IMR-90 (cell line): ENCODE measurements around the gene MSI2. TPM values are rescaled to one million over a fixed set of nuclear protein-coding genes. Genes with fewer than 3 reads are reported as not detected.

Source experiments
- ATAC-seq: fragments of 200-7000 bp; cut with Tn5 transposase; 2 replicates; pipeline ENCODE4 v1.9.1; 2020; ENCODE audit warnings: low read depth, mild to moderate bottlenecking, moderate library complexity
- BruUV-seq: library from RNA; stranded (reverse); fragments of 400-500 nt; replicated peaks from 2 replicates; lab custom pipeline; 2021; lab: Mats Ljungman, UMichigan
- CTCF ChIA-PET: fragments of 300-600 bp; formaldehyde crosslinking; extraction: SDS; loops from one replicate; lab custom pipeline; 2021; ENCODE audit warnings: antibody characterized with exemption; lab: Yijun Ruan, JAX
- POLR2A ChIA-PET: fragments of 300-600 bp; sonication (Branson Sonifier 250); formaldehyde crosslinking; loops from one replicate; lab custom pipeline; 2022; ENCODE audit warnings: antibody characterized with exemption; ENCODE audit not compliant: unreplicated experiment; lab: Charles Lee
- DNase-seq: peaks from one replicate; pipeline ENCODE4 v3.0.0; 2013
- H2AFZ ChIP-seq: replicated peaks from 2 replicates; pipeline ENCODE3; 2013; ENCODE audit warnings: low read length, mild to moderate bottlenecking; ENCODE audit not compliant: poor library complexity
- H2AK5ac ChIP-seq: 2 replicates; pipeline ENCODE4 v1.6.1; 2013; ENCODE audit warnings: low read depth, low read length, inconsistent platforms
- H2AK9ac ChIP-seq: replicated peaks from 2 replicates; pipeline ENCODE3; 2013; ENCODE audit warnings: mild to moderate bottlenecking, low read depth, low read length, moderate library complexity; ENCODE audit not compliant: poor library complexity
- H2BK120ac ChIP-seq: 2 replicates; pipeline ENCODE4 v1.6.1; 2013; ENCODE audit warnings: low read depth, low read length, inconsistent platforms
- H2BK15ac ChIP-seq: 3 replicates; pipeline ENCODE4 v1.6.1; 2013; ENCODE audit warnings: low read depth, low read length, inconsistent platforms
- H2BK20ac ChIP-seq: 2 replicates; pipeline ENCODE4 v1.6.1; 2013; ENCODE audit warnings: low read depth, mild to moderate bottlenecking, inconsistent platforms, low read length, moderate library complexity
- H2BK5ac ChIP-seq: 2 replicates; pipeline ENCODE4 v1.6.1; 2013; ENCODE audit warnings: mild to moderate bottlenecking, low read depth, low read length, inconsistent platforms; ENCODE audit not compliant: poor library complexity, severe bottlenecking
- H3K14ac ChIP-seq: replicated peaks from 2 replicates; pipeline ENCODE4 v1.6.1; 2013; ENCODE audit warnings: low read depth, low read length, inconsistent platforms
- H3K18ac ChIP-seq: 2 replicates; pipeline ENCODE4 v1.6.1; 2013; ENCODE audit warnings: low read depth, low read length, control low read depth
- H3K23ac ChIP-seq: 2 replicates; pipeline ENCODE4 v1.6.1; 2013; ENCODE audit warnings: low read depth, low read length, inconsistent platforms
- H3K27ac ChIP-seq: 2 replicates; pipeline ENCODE4 v1.5.1; 2013; ENCODE audit warnings: mild to moderate bottlenecking, control low read depth, low read length; ENCODE audit not compliant: insufficient read depth
- H3K27me3 ChIP-seq: 2 replicates; pipeline ENCODE4 v1.6.1; 2013; ENCODE audit warnings: low read length; ENCODE audit not compliant: control insufficient read depth, insufficient read depth
- H3K36me3 ChIP-seq: 2 replicates; pipeline ENCODE4 v1.6.1; 2013; ENCODE audit warnings: low read length, mixed read lengths; ENCODE audit not compliant: control insufficient read depth, insufficient read depth
- H3K4ac ChIP-seq: 2 replicates; pipeline ENCODE4 v1.6.1; 2013; ENCODE audit warnings: low read depth, low read length, inconsistent platforms
- H3K4me1 ChIP-seq: 2 replicates; pipeline ENCODE4 v1.6.1; 2013; ENCODE audit warnings: low read length, mixed read lengths; ENCODE audit not compliant: control insufficient read depth, insufficient read depth
- H3K4me2 ChIP-seq: 2 replicates; pipeline ENCODE4 v1.6.1; 2013; ENCODE audit warnings: low read depth, mild to moderate bottlenecking, control low read depth, low read length, moderate library complexity
- H3K4me3 ChIP-seq: 2 replicates; pipeline ENCODE4 v1.5.1; 2013; ENCODE audit warnings: low read depth, mild to moderate bottlenecking, control low read depth, low read length, moderate library complexity; ENCODE audit not compliant: insufficient read depth
- H3K56ac ChIP-seq: 2 replicates; pipeline ENCODE4 v1.6.1; 2013; ENCODE audit warnings: low read length, inconsistent platforms; ENCODE audit not compliant: insufficient read depth; ENCODE audit errors: extremely low read depth
- H3K79me1 ChIP-seq, 2 experiments: 2 replicates each; pipeline ENCODE4 v1.6.1; 2013; ENCODE audit warnings: low read length in 2 of 2, inconsistent platforms in 1 of 2, low read depth in 1 of 2
- H3K9ac ChIP-seq: 2 replicates; pipeline ENCODE4 v1.6.1; 2013; ENCODE audit warnings: low read depth, low read length, control low read depth
- H3K9me1 ChIP-seq: 2 replicates; pipeline ENCODE4 v1.6.1; 2013; ENCODE audit warnings: low read length, inconsistent platforms; ENCODE audit not compliant: insufficient read depth
- H3K9me3 ChIP-seq: 2 replicates; pipeline ENCODE4 v1.6.1; 2013; ENCODE audit warnings: low read length; ENCODE audit not compliant: control insufficient read depth, insufficient read depth
- H4K20me1 ChIP-seq: 2 replicates; pipeline ENCODE4 v1.6.1; 2013; ENCODE audit warnings: low read length, inconsistent platforms; ENCODE audit not compliant: insufficient read depth
- H4K5ac ChIP-seq: 2 replicates; pipeline ENCODE4 v1.6.1; 2013; ENCODE audit warnings: mild to moderate bottlenecking, low read depth, low read length, control low read depth
- H4K8ac ChIP-seq, 2 experiments: 2 replicates each; pipeline ENCODE4 v1.6.1; 2013; ENCODE audit warnings: low read depth in 2 of 2, low read length in 2 of 2, control low read depth in 1 of 2, inconsistent platforms in 1 of 2
- H4K91ac ChIP-seq: 2 replicates; pipeline ENCODE4 v1.6.1; 2013; ENCODE audit warnings: low read depth, low read length, inconsistent platforms; ENCODE audit not compliant: insufficient read depth
- BHLHE40 ChIP-seq: fragments of 150-350 bp; IDR thresholded peaks from 2 replicates; pipeline ENCODE4 v1.6.1; 2016; ENCODE audit warnings: mild to moderate bottlenecking, low read depth, low read length
- FOS ChIP-seq: fragments of 150-350 bp; IDR thresholded peaks from 2 replicates; pipeline ENCODE4 v1.6.1; 2016; ENCODE audit warnings: low read depth, low read length
- MAZ ChIP-seq: IDR thresholded peaks from 2 replicates; pipeline ENCODE4 v1.6.1; 2012; ENCODE audit warnings: low read depth, mild to moderate bottlenecking, low read length, improper control_type of control experiment, moderate library complexity, borderline replicate concordance
- RFX5 ChIP-seq: IDR thresholded peaks from 2 replicates; pipeline ENCODE4 v1.8.0; 2012; ENCODE audit warnings: low read depth, mild to moderate bottlenecking, low read length, moderate library complexity
- WGBS, 2 experiments: methylation state at CpG; one replicate each; pipeline versions ENCODE4 v1.1.5 to v1.1.7; 2013; ENCODE audit warnings: missing lambda C conversion rate in 2 of 2; ENCODE audit not compliant: insufficient read length in 1 of 2; ENCODE audit errors: extremely low coverage in 2 of 2; 5-methylcytosine and 5-hydroxymethylcytosine counted together
- dilution Hi-C: fragments of 300-500 bp; cut with HindIII; formaldehyde crosslinking; loops from one replicate; pipeline ENCODE4 v1.14.3; 2018; ENCODE audit warnings: low sequenced_read_pairs; ENCODE audit not compliant: unreplicated experiment
- in situ Hi-C: fragments of 300-500 bp; cut with MboI; formaldehyde crosslinking; loops from 3 replicates; pipeline ENCODE4 v1.14.3; 2019; ENCODE audit warnings: low sequenced_read_pairs, inconsistent platforms, mixed read lengths
- intact Hi-C: fragments of 100-400 bp; cut with micrococcal nuclease; formaldehyde crosslinking; loops from 2 replicates; pipeline ENCODE4 v1.10.0; 2022
- polyA plus RNA-seq, 3 experiments: library from polyadenylated mRNA; depleted of rRNA; stranded (reverse); fragments of >200 nt; gene quantifications; 2 replicates each; pipeline ENCODE4 v1.2.3, GENCODE V29; 2012; ENCODE audit warnings: low replicate concordance in 1 of 3
- total RNA-seq: library from RNA; depleted of rRNA; stranded (reverse); fragments of >200 nt; gene quantifications from 2 replicates; pipeline ENCODE4 v1.2.3, GENCODE V29; 2012

MSI2 gene
- total and polyA plus RNA-seq, 2 of the 4 experiments (the other 2 are of a cell fraction), result 13.0 to 16.0 TPM

DNA sequence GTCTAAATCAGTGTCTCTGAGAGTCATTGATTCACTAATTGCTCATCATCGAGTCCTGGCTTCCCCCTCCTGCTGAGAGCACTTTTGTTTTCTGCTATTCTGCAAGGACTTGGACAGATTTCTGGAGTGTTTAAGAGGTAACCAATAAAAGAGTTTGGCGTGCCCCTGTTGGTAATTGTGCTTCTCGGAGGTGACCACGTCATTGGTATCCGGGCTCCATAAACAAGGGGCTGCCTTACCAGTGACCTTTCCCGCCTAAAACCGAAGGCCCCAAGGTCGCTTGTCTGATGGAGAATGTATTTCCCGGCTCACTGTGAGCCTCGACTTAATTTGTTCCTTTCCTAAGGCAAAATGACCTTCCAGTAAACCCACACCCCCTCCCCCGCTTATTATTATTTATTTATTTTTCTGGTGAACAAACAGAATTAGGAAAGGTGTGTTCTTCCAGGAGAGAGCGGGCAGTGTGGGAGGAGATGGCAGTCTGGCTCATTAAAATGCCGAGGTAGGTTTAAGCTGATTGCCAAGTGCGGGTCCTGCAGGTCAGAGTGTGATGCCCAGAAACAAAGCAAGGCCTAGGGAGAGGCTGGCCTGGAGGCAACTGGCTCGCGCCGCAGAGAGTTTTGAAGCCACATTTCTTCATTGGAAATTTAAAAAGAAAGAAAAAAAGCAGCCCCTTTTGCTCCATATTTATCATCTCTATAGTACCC lies 30.2 kb downstream of the MSI2 start:
- H3K27ac ChIP-seq, result no peak overlapping the region
- no peak overlapping the region for H2BK15ac ChIP-seq
- H3K9ac ChIP-seq, result no peak overlapping the region
- ATAC-seq (no peak), DNase-seq (no peak)
- H3K4me3 ChIP-seq, result no peak overlapping the region
- peaks cover 3% of the 10 kb centered on the region; the same call in 1 of the 2 replicates for H3K36me3 ChIP-seq
- in situ Hi-C loops, result no loop called here
- H2AK5ac ChIP-seq, result no peak overlapping the region
- H2BK5ac ChIP-seq, result no peak overlapping the region
- no peaks in the 10 kb centered on the region for H3K27me3 ChIP-seq
- H3K23ac ChIP-seq, result no peak overlapping the region
- H2BK20ac ChIP-seq, result no peak overlapping the region
- no peak overlapping the region for H3K4ac ChIP-seq
- BruUV-seq, result no TSS peak
- no peak overlapping the region for H3K14ac ChIP-seq
- H4K8ac ChIP-seq, result no peak overlapping the region
- no peak overlapping the region for H3K4me2 ChIP-seq
- intact Hi-C loops, result no loop called here
- dilution Hi-C loops, result no loop called here
- H3K18ac ChIP-seq, result no peak overlapping the region
- peaks cover 8 to 18% of the 10 kb centered on the region in 2 experiments; a peak in 2 of 4 replicates for H3K79me1 ChIP-seq
- TF ChIP-seq BHLHE40, result no peak
- no peak for TF ChIP-seq RFX5
- TF ChIP-seq FOS, result no peak
- TF ChIP-seq MAZ, result no peak
- H3K4me1 ChIP-seq, result peaks cover 3% of the 10 kb centered on the region; the same call in 1 of the 2 replicates
- H2AK9ac ChIP-seq, result no peak overlapping the region
- H4K5ac ChIP-seq, result no peak overlapping the region
- H4K91ac ChIP-seq, result no peak overlapping the region
- H3K56ac ChIP-seq, result no peak overlapping the region
- CTCF ChIA-PET, result no interaction called here
- 95% methylated on average over 4 of the region's 17 CpGs; no CpG with 5 or more reads in 1 of the 2 experiments for WGBS, 2 experiments
- peaks cover 12% of the 10 kb centered on the region; the same call in 1 of the 2 replicates for H4K20me1 ChIP-seq
- no peaks in the 10 kb centered on the region for H3K9me3 ChIP-seq
- POLR2A ChIA-PET, result interaction anchor here (0.6 kb wide), 1 partner anchor 497 kb away, joined by 5 read pairs; no protein-coding TSS in a partner anchor
- no peak overlapping the region for H2AFZ ChIP-seq
- H3K9me1 ChIP-seq, result peaks cover 10% of the 10 kb centered on the region; the same call in 1 of the 2 replicates
- H2BK120ac ChIP-seq, result no peak overlapping the region
